Measurements from ENCODE around the gene IGFBP5.

- TF ChIP-seq CTCF (IDR thresholded peaks at IDR 0.05) (no peak), POLR2AphosphoS5 (IDR thresholded peaks at IDR 0.05) (no peak)
Observed at GRCh38 chr2:216685327-216685875, 9.9 kb downstream of the IGFBP5 start.

All from sigmoid colon (tissue), 4 donors.